PC-9 (cell line): ENCODE results near the gene TSLP. TPM values are rescaled to one million over a fixed set of nuclear protein-coding genes. Genes with fewer than 3 reads are reported as not detected.

Experiments
- BruUV-seq: library from RNA; stranded (reverse); fragments of 400-500 nt; replicated peaks from 2 replicates; lab custom pipeline; 2021; lab: Mats Ljungman, UMichigan
- CTCF ChIA-PET: fragments of 300-600 bp; sonication (Branson Sonifier 250); formaldehyde crosslinking; loops from one replicate; lab custom pipeline; 2022; ENCODE audit warnings: antibody characterized with exemption; lab: Charles Lee
- POLR2A ChIA-PET: fragments of 300-600 bp; sonication (Branson Sonifier 250); formaldehyde crosslinking; loops from one replicate; lab custom pipeline; 2022; ENCODE audit warnings: antibody characterized with exemption; ENCODE audit not compliant: unreplicated experiment; lab: Charles Lee
- DNase-seq, 2 experiments: peaks; one replicate each; pipeline versions ENCODE4 v3.0.0 to v3.0.0-alpha.2; 2015 to 2022; ENCODE audit warnings: mixed read lengths in 1 of 2
- H2AFZ ChIP-seq: fragments of 200-600 bp; sonication (generic); 2 replicates; pipeline ENCODE4 v1.8.1; 2017; ENCODE audit warnings: antibody characterized with exemption
- H3F3A ChIP-seq: fragments of 200-600 bp; sonication (generic); 2 replicates; pipeline ENCODE4 v1.8.1; 2017; ENCODE audit warnings: antibody characterized with exemption, mild to moderate bottlenecking, low read depth; ENCODE audit not compliant: insufficient read depth
- H3K27ac ChIP-seq: fragments of 200-600 bp; sonication (generic); 2 replicates; pipeline ENCODE4 v1.6.1; 2016; ENCODE audit warnings: mixed run types
- H3K27me3 ChIP-seq: fragments of 200-600 bp; sonication (generic); 2 replicates; pipeline ENCODE4 v1.6.1; 2016; ENCODE audit warnings: low read depth, mixed run types; ENCODE audit not compliant: insufficient read depth
- H3K36me3 ChIP-seq: fragments of 200-600 bp; sonication (generic); 2 replicates; pipeline ENCODE4 v1.6.1; 2016; ENCODE audit warnings: low read depth, mixed run types
- H3K4me1 ChIP-seq: fragments of 200-600 bp; sonication (generic); replicated peaks from 2 replicates; pipeline ENCODE4 v1.6.1; 2016; ENCODE audit warnings: mixed run types; ENCODE audit not compliant: insufficient read depth
- H3K4me2 ChIP-seq: fragments of 200-600 bp; sonication (generic); 2 replicates; pipeline ENCODE4 v1.6.1; 2017; ENCODE audit warnings: mixed run types
- H3K4me3 ChIP-seq: fragments of 200-600 bp; sonication (generic); 2 replicates; pipeline ENCODE4 v1.6.1; 2016; ENCODE audit warnings: mixed run types
- H3K79me2 ChIP-seq: fragments of 200-600 bp; sonication (generic); 2 replicates; pipeline ENCODE4 v1.6.1; 2017; ENCODE audit warnings: low read depth, mixed run types
- H3K9me2 ChIP-seq: fragments of 200-600 bp; sonication (generic); 2 replicates; pipeline ENCODE4 v1.8.1; 2017; ENCODE audit warnings: mild to moderate bottlenecking; ENCODE audit not compliant: insufficient read depth
- H3K9me3 ChIP-seq: fragments of 200-600 bp; sonication (generic); 2 replicates; pipeline ENCODE4 v1.8.1; 2016; ENCODE audit warnings: low read depth; ENCODE audit not compliant: insufficient read depth
- H4K20me1 ChIP-seq: fragments of 200-600 bp; sonication (generic); 2 replicates; pipeline ENCODE4 v1.8.1; 2017; ENCODE audit not compliant: insufficient read depth
- CTCF ChIP-seq: fragments of 200-600 bp; sonication (generic); conservative IDR thresholded peaks from 2 replicates; pipeline ENCODE4 v1.6.1; 2017; ENCODE audit warnings: mixed run types, antibody characterized with exemption, mild to moderate bottlenecking, moderate library complexity
- EZH2 ChIP-seq: fragments of 200-600 bp; sonication (generic); IDR thresholded peaks from 2 replicates; pipeline ENCODE4 v1.8.0; 2017; ENCODE audit warnings: antibody characterized with exemption, low read depth
- intact Hi-C: fragments of 100-400 bp; cut with micrococcal nuclease; formaldehyde crosslinking; loops from one replicate; pipeline ENCODE4 v1.10.0; 2022; ENCODE audit not compliant: unreplicated experiment
- total RNA-seq: library from RNA; stranded (reverse); gene quantifications from 2 replicates; pipeline ENCODE4 v1.2.3, GENCODE V29; 2021

The TSLP gene
- total RNA-seq, 1 experiment from 2014 or later, result not detected

DNA sequence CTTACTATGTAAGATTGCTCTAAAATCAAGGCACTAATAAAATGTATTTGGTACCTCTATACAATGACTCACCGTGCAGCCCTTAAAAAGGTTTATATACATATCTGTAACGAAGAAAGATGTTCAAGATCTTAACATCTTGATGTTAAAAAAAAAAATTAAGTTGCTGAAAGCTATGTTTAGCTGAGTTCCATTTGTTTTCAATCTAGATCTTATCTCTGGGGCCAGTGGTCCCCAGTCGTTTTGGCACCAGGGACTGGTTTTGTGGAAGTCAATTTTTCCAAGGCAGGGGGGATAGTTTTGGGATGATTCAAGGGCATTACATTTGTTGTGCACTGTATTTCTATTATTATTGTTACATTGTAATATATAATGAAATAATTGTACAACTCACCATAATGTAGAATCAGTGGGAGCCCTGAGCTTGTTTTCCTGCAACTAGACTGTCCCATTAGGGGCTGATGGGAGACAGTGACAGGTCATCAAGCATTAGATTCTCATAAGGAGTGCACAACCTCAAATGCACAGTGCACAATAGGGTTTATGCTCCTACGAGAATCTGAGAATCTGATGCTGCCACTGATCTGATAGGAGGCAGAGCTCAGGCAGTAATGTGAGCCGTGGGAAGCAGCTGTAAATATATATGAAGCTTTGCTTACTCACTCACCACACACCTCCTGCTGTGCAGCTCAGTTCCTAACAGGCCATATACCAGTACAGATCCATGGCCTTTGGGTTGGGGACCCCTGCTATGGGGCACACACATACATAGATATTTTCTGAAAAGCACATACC, 27.6 kb upstream of the TSLP start:
- H3K4me2 ChIP-seq, result no peak overlapping the region

DNA sequence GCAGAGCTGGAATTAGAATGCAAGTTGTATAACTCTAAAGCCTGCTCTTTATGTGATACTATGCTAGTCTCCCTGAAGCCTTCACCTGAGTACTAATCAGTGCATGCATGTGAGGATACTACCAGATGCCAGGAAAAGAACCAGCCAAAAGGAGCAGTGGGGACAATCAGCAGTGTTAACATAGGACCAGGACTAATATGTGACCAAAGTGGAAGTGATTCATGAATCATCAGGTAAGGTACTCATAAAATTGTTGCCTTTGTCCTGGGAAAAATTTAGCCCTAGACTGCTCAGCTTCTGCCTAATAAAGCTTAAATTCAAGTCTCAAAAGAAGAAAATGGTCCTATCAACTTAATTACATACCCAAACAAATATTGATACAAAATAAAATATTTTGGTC, 13.4 kb upstream of the TSLP start:
- Histone ChIP-seq H3K36me3 (no peaks in the 10 kb centered on the region), H3K4me2 (no peak overlapping the region), H3K4me1 (peaks cover 11% of the 10 kb centered on the region; the same call in 1 of the 2 replicates), H4K20me1 (no peaks in the 10 kb centered on the region), H3K27ac (no peak overlapping the region), H3K79me2 (no peaks in the 10 kb centered on the region), H3K4me3 (no peak overlapping the region), H3K9me2 (no peaks in the 10 kb centered on the region), H2AFZ (no peak overlapping the region), H3F3A (0 out of 2 replicates have a peak, but pooled peaks cover 6% of the 10 kb centered on the region), H3K27me3 (no peaks in the 10 kb centered on the region), H3K9me3 (no peaks in the 10 kb centered on the region)
- CTCF ChIA-PET, result no interaction called here
- DNase-seq, result no peak
- POLR2A ChIA-PET, result no interaction called here
- intact Hi-C loops, result no loop called here
- BruUV-seq, result no TSS peak
- no peak for TF ChIP-seq EZH2
- TF ChIP-seq CTCF, result no peak

More for the DNA sequence above, 27.6 kb upstream of the TSLP start:
- intact Hi-C loops, result no loop called here
- no peaks in the 10 kb centered on the region for H3F3A ChIP-seq
- H3K27ac ChIP-seq, result no peak overlapping the region
- no peak overlapping the region for H3K4me3 ChIP-seq
- peak in 1 of 2 experiments; percentile 61 for DNase-seq
- no peak for TF ChIP-seq EZH2
- H3K4me1 ChIP-seq, result no peaks in the 10 kb centered on the region
- no peaks in the 10 kb centered on the region for H3K79me2 ChIP-seq
- CTCF ChIA-PET, result no interaction called here
- no peaks in the 10 kb centered on the region for H3K9me3 ChIP-seq
- no peak overlapping the region for H2AFZ ChIP-seq
- H4K20me1 ChIP-seq, result no peaks in the 10 kb centered on the region
- no peaks in the 10 kb centered on the region for H3K36me3 ChIP-seq
- H3K9me2 ChIP-seq, result no peaks in the 10 kb centered on the region
- no peaks in the 10 kb centered on the region for H3K27me3 ChIP-seq
- BruUV-seq, result no TSS peak
- POLR2A ChIA-PET, result no interaction called here

- Histone ChIP-seq H2AFZ (no peak overlapping the region), H3K27ac (no peak overlapping the region), H4K20me1 (no peaks in the 10 kb centered on the region), H3K36me3 (no peaks in the 10 kb centered on the region), H3K4me3 (no peak overlapping the region), H3K79me2 (no peaks in the 10 kb centered on the region), H3F3A (0 out of 2 replicates have a peak, but pooled peaks cover 6% of the 10 kb centered on the region), H3K9me2 (no peaks in the 10 kb centered on the region), H3K9me3 (no peaks in the 10 kb centered on the region), H3K27me3 (no peaks in the 10 kb centered on the region), H3K4me1 (peaks cover 11% of the 10 kb centered on the region; the same call in 1 of the 2 replicates), H3K4me2 (no peak overlapping the region)
- DNase-seq, result no peak
- intact Hi-C loops, result no loop called here
- ChIA-PET POLR2A (no interaction called here), CTCF (no interaction called here)
- no TSS peak for BruUV-seq
- TF ChIP-seq CTCF (no peak), EZH2 (no peak)
Observed at GRCh38 chr5:111060169-111060568, 11.3 kb upstream of the TSLP start.
